ENCODE results near the gene MST1R. TPM values are rescaled to one million over a fixed set of nuclear protein-coding genes. Genes with fewer than 3 reads are reported as not detected.
A peak's percentile ranks its signal among the peaks of the same experiment; 100 is the strongest.

The MST1R gene
- total RNA-seq, 1 experiment from 2014 or later: 39.0 TPM

GRCh38 chr3:49901366-49902339 is 2.0 kb downstream of the MST1R start:
- ChIA-PET POLR2A (ENCODE audit: unreplicated experiment) (interaction anchor here (1.0 to 1.4 kb wide), 3 partner anchors 20 to 98 kb away, joined by 4 to 10 read pairs (median 6); partner anchors contain the start of genes INKA1 and MON1A), CTCF (interaction anchor here (0.5 to 1.4 kb wide), 2 partner anchors 62 to 65 kb away, joined by 3 to 4 read pairs; no protein-coding TSS in a partner anchor)
- Histone ChIP-seq H3K9me3 (ENCODE audit: low read length) (no peaks in the 10 kb centered on the region), H3K9ac (ENCODE audit: low read length) (peak overlapping the region; percentile 91), H3K79me2 (ENCODE audit: low read length) (peaks cover 67% of the 10 kb centered on the region), H3F3A (ENCODE audit: low read length, unreplicated experiment) (peaks cover 11% of the 10 kb centered on the region), H3K9me2 (replicated peaks; ENCODE audit: low read length) (no peaks in the 10 kb centered on the region), H3K27ac (ENCODE audit: low read length) (peak overlapping the region; percentile 99), H3K4me1 (ENCODE audit: insufficient read depth, low read length) (peaks cover 77% of the 10 kb centered on the region), H3K27me3 (ENCODE audit: low read length) (no peaks in the 10 kb centered on the region), H3K36me3 (ENCODE audit: low read depth, low read length) (peaks cover 22% of the 10 kb centered on the region), H4K20me1 (ENCODE audit: low read length) (no peaks in the 10 kb centered on the region), H3K4me3 (ENCODE audit: low read length) (peak overlapping the region; percentile 74), H3K4me2 (ENCODE audit: low read length) (peak overlapping the region; percentile 99), H2AFZ (ENCODE audit: low read length) (no peak overlapping the region)
- TSS peak; percentile 1 for BruUV-seq (replicated peaks)
- ATAC-seq (no peak), DNase-seq (peak; percentile 50)
- intact Hi-C loops (cut with micrococcal nuclease): loop anchor here (5.0 kb wide), 1 partner anchor 114 kb away; the partner anchor contains the start of gene IP6K1
- TF ChIP-seq EZH2 (IDR thresholded peaks at IDR 0.05; ENCODE audit: low read length, unreplicated experiment): no peak
- TF ChIP-seq CTCF (conservative IDR thresholded peaks at IDR 0.05; ENCODE audit: low read depth, low read length): no peak
- TF ChIP-seq EZH2phosphoT487 (IDR thresholded peaks at IDR 0.05; ENCODE audit: borderline replicate concordance, low read length): no peak

- no peak overlapping the region for H2AFZ ChIP-seq (ENCODE audit: low read length)
- H4K20me1 ChIP-seq (ENCODE audit: low read length): no peaks in the 10 kb centered on the region
- peaks cover 67% of the 10 kb centered on the region for H3K4me1 ChIP-seq (ENCODE audit: insufficient read depth, low read length)
- peak; percentile 79 for ATAC-seq
- H3K27me3 ChIP-seq (ENCODE audit: low read length): no peaks in the 10 kb centered on the region
- intact Hi-C loops (cut with micrococcal nuclease): loop anchor here (1.0 to 5.0 kb wide), 2 partner anchors 113 to 177 kb away; partner anchors contain the start of genes GMPPB and IP6K1
- CTCF ChIA-PET: interaction anchor here (0.5 to 1.4 kb wide), 8 partner anchors 17 to 134 kb away, joined by 3 to 9 read pairs (median 4); partner anchors contain the start of genes INKA1 and MON1A
- peak overlapping the region; percentile 67 for H3K4me3 ChIP-seq (ENCODE audit: low read length)
- POLR2A ChIA-PET (ENCODE audit: unreplicated experiment): interaction anchor here (0.5 to 1.4 kb wide), 7 partner anchors 19 to 364 kb away, joined by 4 to 15 read pairs (median 7); partner anchors contain the start of genes INKA1 and MON1A
- H3K36me3 ChIP-seq (ENCODE audit: low read depth, low read length): peaks cover 32% of the 10 kb centered on the region
- DNase-seq: peak; percentile 99
- no peaks in the 10 kb centered on the region for H3K9me2 ChIP-seq (replicated peaks; ENCODE audit: low read length)
- peaks cover 67% of the 10 kb centered on the region for H3K79me2 ChIP-seq (ENCODE audit: low read length)
- H3K4me2 ChIP-seq (ENCODE audit: low read length): peak overlapping the region; percentile 92
- no peak for TF ChIP-seq EZH2phosphoT487 (IDR thresholded peaks at IDR 0.05; ENCODE audit: borderline replicate concordance, low read length)
- no peak for TF ChIP-seq EZH2 (IDR thresholded peaks at IDR 0.05; ENCODE audit: low read length, unreplicated experiment)
- no peak for TF ChIP-seq CTCF (conservative IDR thresholded peaks at IDR 0.05; ENCODE audit: low read depth, low read length)
- no peaks in the 10 kb centered on the region for H3K9me3 ChIP-seq (ENCODE audit: low read length)
- no TSS peak for BruUV-seq (replicated peaks)
- H3F3A ChIP-seq (ENCODE audit: low read length, unreplicated experiment): peaks cover 11% of the 10 kb centered on the region
- peak overlapping the region; percentile 99 for H3K27ac ChIP-seq (ENCODE audit: low read length)
- peak overlapping the region; percentile 91 for H3K9ac ChIP-seq (ENCODE audit: low read length)
Measured at GRCh38 chr3:49900491-49901153, 3.1 kb downstream of the MST1R start.

Measured in PC-3 (cell line).